ENCODE measurements around the gene CCDC175. TPM values are rescaled to one million over a fixed set of nuclear protein-coding genes. Genes with fewer than 3 reads are reported as not detected.

The CCDC175 gene
- polyA plus RNA-seq, 3 donors = 0.21 to 1.3 (median 0.50) TPM

DNA sequence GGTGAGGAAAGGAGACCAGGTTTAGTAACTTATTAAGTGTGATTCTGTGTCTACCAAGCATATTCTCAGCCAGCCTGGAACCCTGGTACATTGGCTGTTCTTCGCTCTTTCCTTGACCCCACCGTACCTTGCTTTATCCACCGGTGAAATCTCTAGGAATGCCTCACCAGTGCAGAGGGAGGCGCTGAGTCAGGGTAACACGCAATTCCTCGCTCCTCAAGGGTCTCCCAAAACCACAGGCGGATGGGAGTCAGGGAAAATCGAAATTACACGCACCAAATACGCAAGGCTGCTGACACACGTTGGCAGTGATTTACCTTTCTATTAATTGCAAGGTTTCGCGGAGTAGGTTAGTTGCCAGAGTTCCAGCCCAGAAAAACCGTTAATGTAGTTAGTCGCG, 93.2 kb downstream of the CCDC175 start:
- DNase-seq (ENCODE audit: low read depth in 3 of 3, low spot score in 2 of 3) = peak in 1 of 3 donors; percentile 33

DNA sequence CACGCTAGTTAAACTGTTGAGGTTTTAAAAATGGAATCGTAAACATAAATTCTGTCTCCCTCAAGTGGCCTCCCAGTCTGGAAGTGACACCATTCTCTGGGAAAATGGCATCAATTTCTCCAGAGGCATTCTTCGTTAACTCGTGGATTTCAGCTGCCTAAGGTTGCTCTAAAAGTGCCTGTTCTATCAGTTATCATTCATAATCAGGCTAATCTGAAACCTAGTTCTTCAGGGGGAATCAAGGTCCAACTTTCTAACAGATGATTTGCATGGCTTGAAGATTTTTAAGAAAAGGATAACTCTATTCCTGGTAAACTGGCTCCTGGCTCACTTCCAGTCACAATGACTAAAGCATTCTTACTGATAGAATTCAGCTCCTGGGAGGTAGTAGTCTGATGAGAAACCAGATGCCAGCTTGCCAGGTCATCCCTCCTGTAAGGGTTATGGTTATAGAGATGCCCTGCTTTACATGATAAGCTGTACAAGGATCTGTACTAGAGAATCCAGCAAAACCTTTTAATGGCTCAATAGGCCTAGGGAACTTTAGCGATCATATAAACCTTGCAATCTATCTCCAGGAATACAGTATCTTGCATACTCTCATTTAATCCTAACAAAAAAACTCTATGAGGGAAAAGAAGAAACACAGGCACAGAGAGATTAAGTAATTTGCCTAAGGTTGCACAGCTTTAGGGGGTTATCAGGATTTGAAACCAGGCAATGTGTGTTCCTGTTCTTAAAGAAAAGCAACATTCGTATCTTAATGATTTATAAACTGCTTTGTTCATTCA, 93.9 kb downstream of the CCDC175 start:
- DNase-seq (ENCODE audit: low read depth in 3 of 3, low spot score in 2 of 3) = no peak

DNA sequence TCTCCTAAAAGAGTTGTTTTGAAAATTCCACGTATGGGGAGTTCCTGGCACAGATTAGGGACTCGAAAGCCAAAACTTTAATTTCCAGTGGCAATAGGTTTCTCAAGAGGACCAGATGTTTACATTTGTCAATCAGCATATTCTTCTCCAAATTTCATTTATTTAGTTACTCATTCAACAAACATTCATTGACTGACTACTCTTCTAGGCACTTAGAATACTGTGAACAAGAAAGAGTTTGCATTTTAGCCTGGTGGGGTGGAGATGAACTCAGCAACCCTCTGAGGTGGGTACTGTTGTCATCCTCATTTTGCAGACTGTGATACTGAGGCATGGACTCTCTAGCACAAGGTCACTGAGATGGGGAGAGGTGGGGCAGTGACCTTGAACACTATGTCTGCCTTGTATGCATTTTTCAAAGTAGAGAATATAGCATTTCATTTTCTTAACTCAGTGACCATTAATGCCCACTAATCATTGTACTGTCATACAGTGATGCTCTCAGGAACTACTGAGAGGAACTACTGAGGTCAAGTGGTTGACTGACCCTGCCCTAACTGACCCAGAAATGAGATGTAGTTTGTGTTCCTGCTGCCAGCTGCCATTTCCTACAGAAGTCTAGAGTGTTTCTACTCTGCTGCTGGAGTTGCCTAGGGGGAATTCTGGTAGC, 94.6 kb downstream of the CCDC175 start:
- no peak for DNase-seq (ENCODE audit: low read depth in 3 of 3, low spot score in 2 of 3)

DNA sequence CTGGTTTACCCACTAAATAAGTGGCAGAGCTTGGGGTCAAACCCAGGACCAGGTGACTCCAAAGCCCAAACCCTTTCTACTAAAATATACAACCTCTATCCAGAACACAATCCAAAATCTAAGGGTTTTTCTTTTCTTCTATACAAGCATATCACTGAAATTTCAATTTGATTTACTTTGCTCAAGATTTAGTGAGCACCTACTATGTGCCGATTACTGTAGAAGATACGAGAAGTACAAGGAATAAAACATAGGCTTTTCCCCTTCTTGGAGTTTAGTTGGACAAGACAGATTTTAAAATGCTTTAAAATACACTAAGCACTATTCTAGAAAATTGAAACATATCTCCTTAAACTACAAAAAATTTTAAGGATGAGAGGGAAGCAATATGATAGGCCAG, 95.2 kb downstream of the CCDC175 start:
- no peak for DNase-seq (ENCODE audit: low read depth in 3 of 3, low spot score in 2 of 3)

GRCh38 chr14:59480166-59480565, 96.4 kb downstream of the CCDC175 start:
- no peak for DNase-seq (ENCODE audit: low read depth in 3 of 3, low spot score in 2 of 3)

DNA sequence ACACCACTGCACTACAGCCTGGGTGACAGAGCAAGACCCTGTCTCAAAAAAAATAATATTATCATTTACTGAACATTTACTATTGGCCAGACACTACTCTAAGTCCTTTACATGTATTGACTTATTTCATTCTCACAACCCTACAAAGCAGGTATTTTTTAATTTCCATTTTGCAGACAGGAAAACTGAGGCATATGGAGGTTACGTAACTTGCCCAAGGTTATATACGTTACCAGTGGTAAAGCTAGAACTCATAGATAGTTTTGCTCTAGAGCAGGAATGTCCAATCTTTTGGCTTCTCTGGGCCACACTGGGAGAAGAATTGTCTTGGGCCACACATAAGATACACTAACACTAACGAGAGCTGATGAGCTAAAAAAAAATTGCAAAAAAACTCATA, 98.1 kb downstream of the CCDC175 start:
- no peak for DNase-seq (ENCODE audit: low read depth in 3 of 3, low spot score in 2 of 3)

- no peak for DNase-seq (ENCODE audit: low read depth in 3 of 3, low spot score in 2 of 3)
Observed at GRCh38 chr14:59475709-59476108, 100.9 kb downstream of the CCDC175 start.

GRCh38 chr14:59474172-59474571, 102.4 kb downstream of the CCDC175 start:
- DNase-seq (ENCODE audit: low read depth in 3 of 3, low spot score in 2 of 3) = no peak

DNA sequence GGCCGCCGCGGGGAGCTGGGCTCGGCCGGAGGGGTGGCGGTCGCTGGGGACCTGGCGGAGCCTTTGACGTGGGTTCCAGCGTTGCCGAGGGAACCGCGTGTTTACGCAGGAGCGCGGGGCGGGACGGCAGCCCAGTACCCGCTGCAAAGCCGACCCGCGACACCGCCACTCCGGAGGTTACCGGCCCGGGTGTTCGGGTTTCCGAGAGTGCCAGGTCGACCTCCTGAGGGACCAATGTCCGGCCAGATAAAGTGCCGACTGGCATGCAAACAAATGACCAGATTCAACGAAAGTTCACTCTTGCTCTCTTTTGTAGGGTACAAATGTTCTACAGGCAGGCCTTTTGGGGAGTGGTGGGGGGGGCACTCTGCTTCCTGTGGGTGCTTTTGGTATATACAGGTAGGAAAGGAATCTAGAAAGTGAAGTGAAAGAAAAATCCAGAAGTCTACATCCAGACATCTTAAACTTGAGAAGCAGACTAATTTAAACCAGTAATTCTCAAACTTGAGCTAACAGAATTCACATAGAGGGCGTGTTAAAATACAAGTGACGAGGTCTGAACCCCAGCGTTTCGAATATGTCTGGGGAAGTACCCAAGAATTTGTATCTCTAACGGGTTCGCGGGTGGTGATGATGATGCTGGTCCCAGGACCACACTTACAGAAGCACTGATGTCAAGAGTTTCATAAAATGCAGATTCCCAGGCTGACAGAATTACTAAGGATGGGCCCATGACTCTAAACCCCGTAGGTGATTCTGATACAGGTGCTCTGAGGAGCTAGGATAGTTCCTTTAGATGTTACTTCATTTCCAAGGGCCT, 111.1 kb downstream of the CCDC175 start, which contains the start of gene GPR135:
Gene GPR135 (minus strand): TSS at position 65 of the 820 bp plus-strand sequence. CDS start 154 bp downstream, outside the sequence.
- peak in 1 of 3 donors; percentile 42 for DNase-seq (ENCODE audit: low read depth in 3 of 3, low spot score in 2 of 3)

- DNase-seq (ENCODE audit: low read depth in 3 of 3, low spot score in 2 of 3) = peak in 2 of 3 donors; percentile 32 to 40
Observed at GRCh38 chr14:59464486-59465315, 111.9 kb downstream of the CCDC175 start.

GRCh38 chr14:59463787-59464485, 112.7 kb downstream of the CCDC175 start:
- DNase-seq (ENCODE audit: low read depth in 3 of 3, low spot score in 2 of 3) = no peak

DNA sequence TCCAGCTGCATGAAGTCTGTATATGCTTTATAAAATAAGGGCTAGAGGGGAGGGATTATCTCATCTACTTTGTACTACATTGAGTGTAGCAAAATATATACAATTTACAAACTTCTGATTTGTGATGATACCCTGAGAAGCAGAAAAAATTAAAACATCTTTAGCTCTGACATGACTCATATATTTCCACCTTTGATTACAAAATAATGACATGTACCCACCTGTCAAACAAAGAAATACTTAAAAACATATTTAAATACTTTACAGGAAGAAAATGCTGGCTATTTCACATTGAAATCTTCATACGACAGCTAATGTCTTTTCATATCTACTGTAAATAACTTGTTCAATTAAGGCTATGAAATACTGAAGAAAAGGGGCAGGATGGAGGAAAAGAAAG, 114.7 kb downstream of the CCDC175 start:
- DNase-seq (ENCODE audit: low read depth in 3 of 3, low spot score in 2 of 3) = no peak

DNA sequence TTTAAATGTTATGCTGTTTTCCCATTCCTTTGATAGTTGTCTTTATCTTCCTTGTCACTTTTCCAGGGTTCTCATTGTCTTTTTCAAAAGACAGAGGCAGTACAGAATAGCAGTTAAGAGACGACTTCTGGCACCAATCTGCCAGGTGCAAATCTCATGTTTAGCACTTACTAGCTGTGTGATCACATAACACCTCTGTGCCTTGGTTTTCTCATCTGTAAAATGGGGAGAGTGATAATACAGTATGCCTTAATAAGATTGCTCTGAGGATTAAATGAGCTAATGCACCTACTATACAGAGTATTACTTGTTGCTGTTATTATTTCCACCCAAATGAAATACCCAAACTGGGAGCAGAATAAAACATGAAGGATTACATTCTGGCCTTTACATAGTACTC, 116.2 kb downstream of the CCDC175 start:
- DNase-seq (ENCODE audit: low read depth in 3 of 3, low spot score in 2 of 3) = no peak

- DNase-seq (ENCODE audit: low read depth in 3 of 3, low spot score in 2 of 3) = no peak
Observed at GRCh38 chr14:59458486-59458885, 118.1 kb downstream of the CCDC175 start.

GRCh38 chr14:59455411-59455810, 121.2 kb downstream of the CCDC175 start:
- DNase-seq (ENCODE audit: low read depth in 3 of 3, low spot score in 2 of 3) = no peak

Other genes with a start within 250 kb of the CCDC175 start
- gene GPR135, start 111.4 kb downstream of the CCDC175 start, polyA plus RNA-seq (ENCODE audit: insufficient read length in 3 of 3) = 1 to 10 TPM; 2.9 to 3.7 (median 3.2) TPM
- 10 to 100 TPM; 40.3 to 58.9 (median 45.1) TPM for gene L3HYPDH, start 92.4 kb downstream of the CCDC175 start, polyA plus RNA-seq (ENCODE audit: insufficient read length in 3 of 3)
- gene JKAMP, start 92.3 kb downstream of the CCDC175 start, polyA plus RNA-seq (ENCODE audit: insufficient read length in 3 of 3) = 10 to 100 TPM; 77.9 to 84.2 (median 80.3) TPM